GM18858 (cell line): Measurements from ENCODE around the gene NELL2.
"Not testable (repeated sequence)": the region's sequence is repeated elsewhere in the genome, so short reads cannot be mapped to it uniquely, and the experiment has no call there.

ENCODE experiments used
- ATAC-seq: cut with Tn5 transposase; IDR thresholded peaks from one replicate; pipeline ENCODE4 v1.9.1; 2021; ENCODE audit not compliant: unreplicated experiment

The NELL2 gene

GRCh38 chr12:44875954-44876543 lies at the start of gene NELL2:
NELL2 (minus strand) TSS chr12:44876315; CDS start chr12:44875869, 446 bp downstream.
- no peak for ATAC-seq

GRCh38 chr12:44921736-44922135 lies 45.6 kb upstream of the NELL2 start:
- no peak for ATAC-seq

GRCh38 chr12:44917141-44917540 lies 41.0 kb upstream of the NELL2 start:
- ATAC-seq: no peak

- no peak for ATAC-seq
These were observed 39.8 kb upstream of the NELL2 start for GRCh38 chr12:44915958-44916357.

- no peak for ATAC-seq
These were observed 28.2 kb upstream of the NELL2 start for GRCh38 chr12:44904321-44904720.

GRCh38 chr12:44898108-44898507 lies 22.0 kb upstream of the NELL2 start:
- not testable (repeated sequence) for ATAC-seq

GRCh38 chr12:44889926-44890325 lies 13.8 kb upstream of the NELL2 start:
- no peak for ATAC-seq

- no peak for ATAC-seq
These were observed 13.0 kb upstream of the NELL2 start for GRCh38 chr12:44889162-44889561.

- ATAC-seq: no peak
These were observed 9.8 kb upstream of the NELL2 start for GRCh38 chr12:44885902-44886301.

- ATAC-seq: no peak
These were observed 5.1 kb upstream of the NELL2 start for GRCh38 chr12:44881197-44881596.

GRCh38 chr12:44876544-44877410 lies 662 bp upstream of the NELL2 start:
- no peak for ATAC-seq

- ATAC-seq: no peak
These were observed 630 bp downstream of the NELL2 start for GRCh38 chr12:44875417-44875953.

- no peak for ATAC-seq
These were observed 1.1 kb downstream of the NELL2 start for GRCh38 chr12:44874981-44875416.

GRCh38 chr12:44873898-44874297 lies 2.2 kb downstream of the NELL2 start:
- no peak for ATAC-seq

- ATAC-seq: no peak
These were observed 6.6 kb downstream of the NELL2 start for GRCh38 chr12:44869503-44869902.

- no peak for ATAC-seq
These were observed 12.2 kb downstream of the NELL2 start for GRCh38 chr12:44863867-44864266.

- ATAC-seq: no peak
These were observed 16.0 kb downstream of the NELL2 start for GRCh38 chr12:44859998-44860689.

GRCh38 chr12:44858226-44858855 lies 17.8 kb downstream of the NELL2 start:
- ATAC-seq: no peak

- no peak for ATAC-seq
These were observed 23.6 kb downstream of the NELL2 start for GRCh38 chr12:44852483-44852882.

GRCh38 chr12:44851586-44851985 lies 24.5 kb downstream of the NELL2 start:
- ATAC-seq: no peak

- ATAC-seq: peak; percentile 46
These were observed 27.4 kb downstream of the NELL2 start for GRCh38 chr12:44848703-44849085.
